ENCODE results near the gene DAB2IP.
A peak's percentile ranks its signal among the peaks of the same experiment; 100 is the strongest.

Gene DAB2IP

DNA sequence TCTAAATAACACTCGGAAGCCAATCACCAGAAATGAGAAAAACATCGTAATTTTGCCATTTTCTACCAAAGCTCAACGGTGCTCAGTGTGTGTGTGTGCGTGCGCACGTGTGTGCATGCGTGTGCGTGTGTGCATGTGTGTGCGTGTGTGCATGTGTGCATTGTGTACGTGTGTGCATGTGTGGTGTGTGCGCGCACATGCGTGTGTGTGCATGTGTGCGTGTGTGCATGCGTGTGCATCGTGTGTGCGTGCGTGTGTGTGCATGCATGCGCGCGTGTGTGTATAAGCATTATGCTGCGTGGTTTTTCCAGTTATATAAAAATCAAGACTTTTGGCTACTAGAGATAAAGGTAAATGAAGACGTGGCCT is 165.0 kb downstream of the DAB2IP start:
- no peak overlapping the region for H3K4me3 Mint-ChIP-seq
- H3K9me3 Mint-ChIP-seq = no peaks in the 10 kb centered on the region
- no peaks in the 10 kb centered on the region for H3K36me3 Mint-ChIP-seq (ENCODE audit: insufficient read depth)
- no peak for DNase-seq (ENCODE audit: low spot score in 2 of 2)
- no peaks in the 10 kb centered on the region for H3K27me3 Mint-ChIP-seq
- no peak for ATAC-seq (replicated peaks; ENCODE audit: extremely low read depth, poor library complexity, severe bottlenecking)
- H3K4me1 Mint-ChIP-seq = peaks cover under 1% of the 10 kb centered on the region
- no peak overlapping the region for H3K27ac Mint-ChIP-seq (ENCODE audit: low read depth)

GRCh38 chr9:121816845-121817450 is 165.5 kb downstream of the DAB2IP start:
- no peak for DNase-seq (ENCODE audit: low spot score in 2 of 2)
- no peaks in the 10 kb centered on the region for H3K27me3 Mint-ChIP-seq
- no peaks in the 10 kb centered on the region for H3K9me3 Mint-ChIP-seq
- H3K27ac Mint-ChIP-seq (ENCODE audit: low read depth) = no peak overlapping the region
- H3K36me3 Mint-ChIP-seq (ENCODE audit: insufficient read depth) = no peaks in the 10 kb centered on the region
- H3K4me3 Mint-ChIP-seq = no peak overlapping the region
- peaks cover 6% of the 10 kb centered on the region for H3K4me1 Mint-ChIP-seq
- ATAC-seq (replicated peaks; ENCODE audit: extremely low read depth, poor library complexity, severe bottlenecking) = no peak

DNA sequence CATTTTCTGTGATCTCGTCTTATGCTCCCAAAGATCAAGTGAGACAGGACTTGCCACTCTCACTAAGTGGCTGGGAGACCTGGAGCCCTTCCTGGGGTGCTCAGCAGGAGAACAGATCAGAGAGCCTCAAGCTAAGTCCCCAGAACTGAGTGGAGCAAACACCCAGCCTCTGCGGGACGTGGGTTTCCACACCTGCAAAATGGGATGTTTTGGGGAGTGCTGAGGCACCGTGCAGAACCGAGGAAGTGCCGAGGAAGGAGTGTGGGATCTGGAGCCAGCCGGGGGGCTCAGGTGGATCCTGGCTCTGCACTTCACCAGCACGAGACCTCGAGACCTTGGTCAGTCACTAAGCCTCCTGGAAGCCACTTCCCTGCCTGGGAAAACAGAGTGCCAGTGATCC is 166.0 kb downstream of the DAB2IP start:
- Mint-ChIP-seq H3K36me3 (ENCODE audit: insufficient read depth) (no peaks in the 10 kb centered on the region), H3K9me3 (no peaks in the 10 kb centered on the region), H3K4me1 (peaks cover 11% of the 10 kb centered on the region), H3K27ac (ENCODE audit: low read depth) (no peak overlapping the region), H3K4me3 (no peak overlapping the region), H3K27me3 (no peaks in the 10 kb centered on the region)
- no peak for DNase-seq (ENCODE audit: low spot score in 2 of 2)
- ATAC-seq (replicated peaks; ENCODE audit: extremely low read depth, poor library complexity, severe bottlenecking) = no peak

- Mint-ChIP-seq H3K4me1 (peaks cover 11% of the 10 kb centered on the region), H3K4me3 (no peak overlapping the region), H3K27me3 (no peaks in the 10 kb centered on the region), H3K9me3 (no peaks in the 10 kb centered on the region), H3K36me3 (ENCODE audit: insufficient read depth) (no peaks in the 10 kb centered on the region), H3K27ac (ENCODE audit: low read depth) (no peak overlapping the region)
- DNase-seq (ENCODE audit: low spot score in 2 of 2) (no peak), ATAC-seq (replicated peaks; ENCODE audit: extremely low read depth, poor library complexity, severe bottlenecking) (no peak)
These were observed 166.7 kb downstream of the DAB2IP start for GRCh38 chr9:121818016-121818661.

- H3K4me3 Mint-ChIP-seq = no peak overlapping the region
- no peaks in the 10 kb centered on the region for H3K27me3 Mint-ChIP-seq
- H3K9me3 Mint-ChIP-seq = no peaks in the 10 kb centered on the region
These were observed 167.5 kb downstream of the DAB2IP start for GRCh38 chr9:121818841-121819427.

GRCh38 chr9:121819428-121820231 is 168.2 kb downstream of the DAB2IP start:
- Mint-ChIP-seq H3K4me1 (peaks cover 11% of the 10 kb centered on the region), H3K9me3 (no peaks in the 10 kb centered on the region), H3K4me3 (no peak overlapping the region), H3K27ac (ENCODE audit: low read depth) (no peak overlapping the region), H3K27me3 (no peaks in the 10 kb centered on the region), H3K36me3 (ENCODE audit: insufficient read depth) (no peaks in the 10 kb centered on the region)
- ATAC-seq (replicated peaks; ENCODE audit: extremely low read depth, poor library complexity, severe bottlenecking) (no peak), DNase-seq (ENCODE audit: low spot score in 2 of 2) (no peak)

More at GRCh38 chr9:121818841-121819427, 167.5 kb downstream of the DAB2IP start:
- no peak for ATAC-seq (replicated peaks; ENCODE audit: extremely low read depth, poor library complexity, severe bottlenecking)
- Mint-ChIP-seq H3K4me1 (peaks cover 11% of the 10 kb centered on the region), H3K36me3 (ENCODE audit: insufficient read depth) (no peaks in the 10 kb centered on the region), H3K27ac (ENCODE audit: low read depth) (no peak overlapping the region)
- no peak for DNase-seq (ENCODE audit: low spot score in 2 of 2)

DNA sequence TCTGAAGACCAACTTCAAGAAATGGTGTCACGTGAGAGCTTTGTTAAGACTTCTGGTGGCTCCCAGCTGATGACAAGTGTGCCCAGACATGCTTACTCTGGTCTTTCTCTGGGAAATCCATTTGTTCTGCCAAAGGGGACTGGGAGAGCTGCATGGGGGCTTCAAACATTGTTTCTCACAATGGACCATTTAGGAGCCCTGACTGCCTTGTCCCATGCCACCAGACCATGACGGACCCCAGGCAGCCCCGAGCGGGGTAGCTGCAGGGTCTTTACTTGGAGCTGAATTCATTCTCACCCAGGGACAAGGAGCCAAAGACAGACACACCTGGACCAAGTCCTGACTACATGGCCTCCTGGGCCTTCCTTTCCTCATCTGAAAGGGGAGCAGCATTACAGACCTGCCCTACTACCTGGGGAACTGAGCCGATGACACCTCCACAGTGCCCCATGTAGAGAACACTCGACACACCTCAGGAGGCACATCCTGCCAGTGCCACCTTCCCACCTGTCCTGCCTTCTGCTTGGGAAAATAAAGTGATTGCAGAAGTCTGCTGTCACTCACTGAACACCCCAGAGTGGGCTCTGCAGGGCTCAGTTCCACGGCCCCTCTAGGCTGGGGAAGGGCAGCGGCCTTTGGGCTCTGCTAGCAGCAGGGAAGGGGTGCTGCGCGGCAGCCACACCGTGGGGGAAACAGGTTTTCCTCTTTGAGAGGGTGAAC is 169.0 kb downstream of the DAB2IP start:
- DNase-seq (ENCODE audit: low spot score in 2 of 2) = no peak
- H3K9me3 Mint-ChIP-seq = no peaks in the 10 kb centered on the region
- H3K36me3 Mint-ChIP-seq (ENCODE audit: insufficient read depth) = no peaks in the 10 kb centered on the region
- H3K27ac Mint-ChIP-seq (ENCODE audit: low read depth) = no peak overlapping the region
- peaks cover 11% of the 10 kb centered on the region for H3K4me1 Mint-ChIP-seq
- no peak overlapping the region for H3K4me3 Mint-ChIP-seq
- no peaks in the 10 kb centered on the region for H3K27me3 Mint-ChIP-seq
- ATAC-seq (replicated peaks; ENCODE audit: extremely low read depth, poor library complexity, severe bottlenecking) = no peak

DNA sequence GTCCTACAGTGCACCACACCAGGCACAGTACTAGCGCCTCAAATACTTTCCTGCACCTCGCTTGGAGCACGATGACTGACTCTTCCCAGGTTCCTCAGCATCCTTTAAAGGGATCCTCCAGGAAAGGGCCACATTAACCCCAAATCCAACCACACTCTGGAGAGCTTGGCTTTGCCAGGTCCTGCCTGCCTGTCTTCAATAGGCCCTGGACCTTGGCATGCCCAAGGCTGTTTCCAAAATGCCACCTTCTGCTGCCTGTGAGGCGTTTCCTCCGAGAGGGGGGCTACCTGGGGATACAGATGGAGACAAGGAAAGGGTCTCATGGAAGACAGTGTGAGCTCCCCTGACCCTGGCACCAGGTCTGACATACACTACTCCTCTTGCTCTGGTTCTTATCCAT is 169.9 kb downstream of the DAB2IP start:
- no peak overlapping the region for H3K27ac Mint-ChIP-seq (ENCODE audit: low read depth)
- no peak overlapping the region for H3K4me3 Mint-ChIP-seq
- ATAC-seq (replicated peaks; ENCODE audit: extremely low read depth, poor library complexity, severe bottlenecking) (no peak), DNase-seq (ENCODE audit: low spot score in 2 of 2) (no peak)
- H3K9me3 Mint-ChIP-seq = no peaks in the 10 kb centered on the region
- no peaks in the 10 kb centered on the region for H3K27me3 Mint-ChIP-seq
- peaks cover 11% of the 10 kb centered on the region for H3K4me1 Mint-ChIP-seq
- no peaks in the 10 kb centered on the region for H3K36me3 Mint-ChIP-seq (ENCODE audit: insufficient read depth)

DNA sequence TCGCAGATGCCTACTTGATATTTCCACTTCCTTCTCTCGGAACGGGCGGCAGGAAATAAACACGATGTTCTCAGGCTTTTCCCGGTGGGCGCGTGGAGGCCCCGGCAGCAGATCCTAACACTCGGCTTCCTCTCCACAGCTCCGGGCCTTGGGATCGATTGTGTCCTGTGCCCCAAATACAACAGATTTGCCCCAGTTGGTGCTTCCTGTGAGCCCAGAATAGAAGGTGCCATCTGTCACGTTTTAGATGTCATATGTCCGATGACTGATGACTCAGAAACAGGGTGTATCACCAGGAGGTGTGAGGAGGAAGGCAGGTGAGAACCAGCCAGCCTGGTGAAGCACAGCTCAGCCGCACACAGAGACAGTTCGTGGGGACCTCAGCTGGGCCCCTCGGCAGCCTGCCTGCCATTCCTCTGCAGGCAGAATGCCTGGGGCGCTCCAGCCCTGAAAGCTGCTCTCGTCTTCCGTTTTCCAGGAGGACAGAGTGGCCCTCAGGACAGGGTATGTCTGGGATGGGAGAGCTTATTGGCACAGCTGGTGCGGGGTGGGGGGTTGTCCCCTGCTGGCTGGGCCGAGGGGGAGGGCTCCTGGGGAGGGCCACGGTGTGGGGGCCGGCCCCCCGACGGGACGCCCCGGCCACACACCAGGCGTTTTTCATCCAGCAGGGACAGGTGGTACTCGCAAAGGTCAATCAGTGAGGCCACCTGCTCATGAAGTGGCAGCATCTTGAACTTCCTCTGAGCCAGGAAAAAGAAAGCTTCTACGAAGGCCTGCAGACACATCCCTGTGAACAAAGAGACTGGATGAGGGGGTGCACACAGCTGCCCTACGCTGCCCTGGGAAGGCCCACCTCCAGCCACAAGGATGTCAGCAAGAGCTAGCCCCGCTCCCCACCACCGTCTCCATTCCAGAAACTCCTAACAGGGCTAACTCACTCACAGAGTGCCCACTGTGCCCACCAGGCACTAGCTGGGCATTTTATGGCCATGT is 171.0 kb downstream of the DAB2IP start:
- Mint-ChIP-seq H3K27ac (ENCODE audit: low read depth) (peak overlapping the region; percentile 49), H3K27me3 (no peaks in the 10 kb centered on the region), H3K4me1 (peaks cover 11% of the 10 kb centered on the region), H3K4me3 (peak overlapping the region; percentile 54), H3K36me3 (ENCODE audit: insufficient read depth) (peaks cover 2% of the 10 kb centered on the region), H3K9me3 (no peaks in the 10 kb centered on the region)
- DNase-seq (ENCODE audit: low spot score in 2 of 2) (no peak), ATAC-seq (replicated peaks; ENCODE audit: extremely low read depth, poor library complexity, severe bottlenecking) (peak; percentile 88)

DNA sequence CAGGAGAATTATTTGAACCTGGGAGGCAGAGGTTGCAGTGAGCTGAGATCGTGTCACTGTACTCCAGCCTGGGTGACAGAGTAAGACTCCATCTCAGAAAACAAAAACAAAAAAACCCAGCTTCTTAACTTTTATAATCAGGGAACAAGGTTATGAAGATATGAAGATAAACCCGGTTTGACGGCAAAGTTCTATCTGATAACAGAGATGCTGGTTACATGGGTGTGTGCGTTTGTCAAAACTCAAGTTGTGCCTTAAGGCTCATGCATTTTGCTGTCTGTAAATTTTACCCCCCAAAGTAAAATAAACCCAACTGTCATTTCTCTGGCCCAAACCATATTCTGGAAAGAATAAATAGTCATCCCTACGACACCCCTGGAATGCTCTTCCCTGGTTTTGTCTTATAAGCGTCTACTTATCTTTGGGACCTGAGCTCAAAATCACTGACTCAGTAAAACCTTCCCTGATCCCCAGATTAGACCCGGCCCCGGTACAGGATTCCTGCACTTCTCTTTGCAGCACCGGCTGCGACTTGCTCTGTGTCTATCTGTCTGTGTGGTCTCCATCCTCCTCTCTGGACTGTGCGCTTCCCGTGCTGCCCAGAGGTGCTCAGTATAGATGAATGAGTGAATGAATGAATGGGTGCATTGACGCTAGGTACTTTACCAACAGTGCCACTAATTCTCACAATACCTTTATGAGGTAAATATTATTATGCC is 172.2 kb downstream of the DAB2IP start:
- H3K4me3 Mint-ChIP-seq = no peak overlapping the region
- peaks cover 11% of the 10 kb centered on the region for H3K4me1 Mint-ChIP-seq
- DNase-seq (ENCODE audit: low spot score in 2 of 2) = no peak
- no peak overlapping the region for H3K27ac Mint-ChIP-seq (ENCODE audit: low read depth)
- H3K27me3 Mint-ChIP-seq = no peaks in the 10 kb centered on the region
- H3K9me3 Mint-ChIP-seq = no peaks in the 10 kb centered on the region
- no peak for ATAC-seq (replicated peaks; ENCODE audit: extremely low read depth, poor library complexity, severe bottlenecking)
- H3K36me3 Mint-ChIP-seq (ENCODE audit: insufficient read depth) = peaks cover 2% of the 10 kb centered on the region

- DNase-seq (ENCODE audit: low spot score in 2 of 2) = peak in 1 of 2 donors; percentile 6
- no peaks in the 10 kb centered on the region for H3K27me3 Mint-ChIP-seq
- H3K4me3 Mint-ChIP-seq = no peak overlapping the region
- no peak overlapping the region for H3K27ac Mint-ChIP-seq (ENCODE audit: low read depth)
- H3K4me1 Mint-ChIP-seq = peaks cover 11% of the 10 kb centered on the region
- no peak for ATAC-seq (replicated peaks; ENCODE audit: extremely low read depth, poor library complexity, severe bottlenecking)
- H3K9me3 Mint-ChIP-seq = no peaks in the 10 kb centered on the region
- H3K36me3 Mint-ChIP-seq (ENCODE audit: insufficient read depth) = peaks cover 2% of the 10 kb centered on the region
These were observed 173.2 kb downstream of the DAB2IP start for GRCh38 chr9:121824651-121825030.

Measured in central memory CD8-positive, alpha-beta T cell (primary cell).